Brain microvascular endothelial cell (primary cell): Measurements from ENCODE around the gene TMEM184A.

Experiments used
- DNase-seq: peaks from one replicate; pipeline ENCODE4 v3.0.0-alpha.2; 2020
- H3K27ac ChIP-seq: fragments of 250-450 bp; sonication (Bioruptor Pico); 2 replicates; pipeline ENCODE4 v1.5.1; 2020; ENCODE audit warnings: mild to moderate bottlenecking, moderate library complexity
- H3K27me3 ChIP-seq: fragments of 250-450 bp; sonication (Bioruptor Pico); replicated peaks from 2 replicates; pipeline ENCODE4 v1.5.1; 2020; ENCODE audit warnings: mild to moderate bottlenecking
- H3K36me3 ChIP-seq: fragments of 250-450 bp; sonication (Bioruptor Pico); replicated peaks from 2 replicates; pipeline ENCODE4 v1.5.1; 2020; ENCODE audit warnings: mild to moderate bottlenecking
- H3K4me3 ChIP-seq: 2 replicates; pipeline ENCODE4 v1.5.1; 2011; ENCODE audit warnings: low read depth, mild to moderate bottlenecking, control low read depth, low read length, moderate library complexity
- CTCF ChIP-seq: IDR thresholded peaks from 2 replicates; pipeline ENCODE4 v1.5.1; 2011; ENCODE audit warnings: low read depth, mild to moderate bottlenecking, moderate library complexity, low read length, control low read depth, inconsistent platforms; ENCODE audit errors: missing control alignments
- in situ Hi-C: cut with HindIII; loops from 2 replicates; pipeline ENCODE4 v1.10.0; 2017; ENCODE audit warnings: low sequenced_read_pairs, low pct_ligation_motif_present

The TMEM184A gene

GRCh38 chr7:1535100-1535458 lies 20.9 kb downstream of the TMEM184A start:
- Histone ChIP-seq H3K4me3 (no peak overlapping the region), H3K27ac (no peak overlapping the region), H3K27me3 (no peaks in the 10 kb centered on the region), H3K36me3 (peaks cover 17% of the 10 kb centered on the region)
- TF ChIP-seq CTCF = no peak
- DNase-seq = no peak
- in situ Hi-C loops = no loop called here

- Histone ChIP-seq H3K4me3 (peak overlapping the region; percentile 26), H3K36me3 (peaks cover 11% of the 10 kb centered on the region), H3K27ac (peak overlapping the region; percentile 90), H3K27me3 (no peaks in the 10 kb centered on the region)
- DNase-seq = no peak
- in situ Hi-C loops = no loop called here
- no peak for TF ChIP-seq CTCF
Measured at GRCh38 chr7:1534330-1535099, 21.5 kb downstream of the TMEM184A start.

GRCh38 chr7:1533547-1534329 lies 22.3 kb downstream of the TMEM184A start:
- DNase-seq = peak; percentile 92
- H3K27me3 ChIP-seq = no peaks in the 10 kb centered on the region
- H3K4me3 ChIP-seq = peak overlapping the region; percentile 74
- no peak for TF ChIP-seq CTCF
- peak overlapping the region; percentile 90 for H3K27ac ChIP-seq
- peaks cover 5% of the 10 kb centered on the region for H3K36me3 ChIP-seq
- in situ Hi-C loops = no loop called here

GRCh38 chr7:1533255-1533546 lies 22.8 kb downstream of the TMEM184A start:
- in situ Hi-C loops = no loop called here
- peak overlapping the region; percentile 74 for H3K4me3 ChIP-seq
- peak overlapping the region; percentile 90 for H3K27ac ChIP-seq
- no peaks in the 10 kb centered on the region for H3K27me3 ChIP-seq
- H3K36me3 ChIP-seq = peaks cover 5% of the 10 kb centered on the region
- no peak for DNase-seq
- no peak for TF ChIP-seq CTCF

- TF ChIP-seq CTCF = no peak
- Histone ChIP-seq H3K4me3 (peak overlapping the region; percentile 74), H3K27ac (peak overlapping the region; percentile 90), H3K27me3 (no peaks in the 10 kb centered on the region), H3K36me3 (peaks cover 5% of the 10 kb centered on the region)
- DNase-seq = peak; percentile 91
- in situ Hi-C loops = no loop called here
Measured at GRCh38 chr7:1532456-1533254, 23.4 kb downstream of the TMEM184A start.
